Measurements from ENCODE around the gene CDC25A. TPM values are rescaled to one million over a fixed set of nuclear protein-coding genes. Genes with fewer than 3 reads are reported as not detected.

CDC25A gene
- total RNA-seq, 1 donor from 2014 or later, result 52.6 TPM

- no peak overlapping the region for H3K27ac Mint-ChIP-seq
- H3K4me1 Mint-ChIP-seq (ENCODE audit: low read depth), result peaks cover 26% of the 10 kb centered on the region
- peaks cover 5% of the 10 kb centered on the region for H3K9me3 Mint-ChIP-seq
- H3K4me3 Mint-ChIP-seq, result no peak overlapping the region
- peaks cover 3% of the 10 kb centered on the region for H3K36me3 Mint-ChIP-seq (ENCODE audit: low read depth)
- H3K27me3 Mint-ChIP-seq (ENCODE audit: insufficient read depth), result peaks cover 2% of the 10 kb centered on the region
- DNase-seq (ENCODE audit: low spot score), result no peak
- intact Hi-C loops (cut with micrococcal nuclease), result no loop called here
Observed at GRCh38 chr3:48110463-48110862, 77.8 kb downstream of the CDC25A start.

- intact Hi-C loops (cut with micrococcal nuclease), result no loop called here
- Mint-ChIP-seq H3K36me3 (ENCODE audit: low read depth) (peaks cover 3% of the 10 kb centered on the region), H3K4me3 (no peak overlapping the region), H3K27ac (no peak overlapping the region), H3K9me3 (peaks cover 5% of the 10 kb centered on the region), H3K27me3 (ENCODE audit: insufficient read depth) (peaks cover 2% of the 10 kb centered on the region), H3K4me1 (ENCODE audit: low read depth) (peaks cover 11% of the 10 kb centered on the region)
- DNase-seq (ENCODE audit: low spot score), result no peak
Observed at GRCh38 chr3:48107227-48107626, 81.0 kb downstream of the CDC25A start.

Other genes starting within 250 kb of the CDC25A start
- gene MAP4, start 172.0 kb downstream of the CDC25A start, total RNA-seq, result 119 and 120 TPM in 2 replicates
- gene CAMP, start 35.1 kb upstream of the CDC25A start, total RNA-seq, result not detected in 2 replicates
- gene ZNF589, start 52.7 kb upstream of the CDC25A start, total RNA-seq, result 33.0 and 34.2 TPM in 2 replicates
- 40.7 and 41.8 TPM in 2 replicates for gene NME6, start 113.0 kb upstream of the CDC25A start, total RNA-seq
- not detected in 2 replicates for gene SPINK8, start 145.2 kb upstream of the CDC25A start, total RNA-seq
- not detected in 2 replicates for gene FBXW12, start 183.8 kb upstream of the CDC25A start, total RNA-seq
- 5.7 and 7.0 TPM in 2 replicates for gene PLXNB1, start 241.7 kb upstream of the CDC25A start, total RNA-seq

Measured in activated T-helper 1 cell treated with anti-CD3 and anti-CD28 coated beads, Interleukin-12 subunit alpha, Interleukin-12 subunit beta, Interleukin-2, Interleukin-4 antibody, amounts not matched to agents 30 ng/mL and 10 ng/mL and 1 ng/mL, durations not matched to agents 14 hours and 24 hours and 36 hours (primary cell).